Measurements from ENCODE around the gene MFSD1. TPM values are rescaled to one million over a fixed set of nuclear protein-coding genes. Genes with fewer than 3 reads are reported as not detected.

Gene MFSD1
- total and polyA plus RNA-seq, 2 of the 4 experiments (the other 2 are of a cell fraction), result 50.4 to 64.2 TPM

GRCh38 chr3:158780766-158781165 is 21.1 kb upstream of the MFSD1 start:
- TF ChIP-seq FOS (IDR thresholded peaks at IDR 0.05; ENCODE audit: low read depth, low read length) (no peak), MXI1 (IDR thresholded peaks at IDR 0.05; ENCODE audit: borderline replicate concordance, low read depth, low read length) (no peak), MAFK (IDR thresholded peaks at IDR 0.05; ENCODE audit: low read depth, low read length) (no peak), CHD1 (IDR thresholded peaks at IDR 0.05; ENCODE audit: low read depth, low read length) (no peak), RCOR1 (IDR thresholded peaks at IDR 0.05; ENCODE audit: insufficient replicate concordance, low read length) (no peak), SMC3 (IDR thresholded peaks at IDR 0.05; ENCODE audit: low read depth, low read length) (no peak), BHLHE40 (IDR thresholded peaks at IDR 0.05; ENCODE audit: low read depth, low read length) (no peak), NFE2L2 (IDR thresholded peaks at IDR 0.05; ENCODE audit: low read depth, low read length) (no peak), RAD21 (IDR thresholded peaks at IDR 0.05; ENCODE audit: low read length) (no peak), CEBPB (IDR thresholded peaks at IDR 0.05; ENCODE audit: low read depth, low read length) (no peak), MAZ (IDR thresholded peaks at IDR 0.05; ENCODE audit: borderline replicate concordance, low read depth, low read length) (no peak), POLR2A (IDR thresholded peaks at IDR 0.05; ENCODE audit: low read depth, low read length) (no peak), RFX5 (IDR thresholded peaks at IDR 0.05; ENCODE audit: low read depth, low read length) (no peak)
- TF ChIP-seq, protein P1, sequence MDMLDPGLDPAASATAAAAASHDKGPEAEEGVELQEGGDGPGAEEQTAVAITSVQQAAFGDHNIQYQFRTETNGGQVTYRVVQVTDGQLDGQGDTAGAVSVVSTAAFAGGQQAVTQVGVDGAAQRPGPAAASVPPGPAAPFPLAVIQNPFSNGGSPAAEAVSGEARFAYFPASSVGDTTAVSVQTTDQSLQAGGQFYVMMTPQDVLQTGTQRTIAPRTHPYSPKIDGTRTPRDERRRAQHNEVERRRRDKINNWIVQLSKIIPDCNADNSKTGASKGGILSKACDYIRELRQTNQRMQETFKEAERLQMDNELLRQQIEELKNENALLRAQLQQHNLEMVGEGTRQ (IDR thresholded peaks at IDR 0.05; ENCODE audit: low read depth, low read length), result no peak
- TF ChIP-seq, protein P2, sequence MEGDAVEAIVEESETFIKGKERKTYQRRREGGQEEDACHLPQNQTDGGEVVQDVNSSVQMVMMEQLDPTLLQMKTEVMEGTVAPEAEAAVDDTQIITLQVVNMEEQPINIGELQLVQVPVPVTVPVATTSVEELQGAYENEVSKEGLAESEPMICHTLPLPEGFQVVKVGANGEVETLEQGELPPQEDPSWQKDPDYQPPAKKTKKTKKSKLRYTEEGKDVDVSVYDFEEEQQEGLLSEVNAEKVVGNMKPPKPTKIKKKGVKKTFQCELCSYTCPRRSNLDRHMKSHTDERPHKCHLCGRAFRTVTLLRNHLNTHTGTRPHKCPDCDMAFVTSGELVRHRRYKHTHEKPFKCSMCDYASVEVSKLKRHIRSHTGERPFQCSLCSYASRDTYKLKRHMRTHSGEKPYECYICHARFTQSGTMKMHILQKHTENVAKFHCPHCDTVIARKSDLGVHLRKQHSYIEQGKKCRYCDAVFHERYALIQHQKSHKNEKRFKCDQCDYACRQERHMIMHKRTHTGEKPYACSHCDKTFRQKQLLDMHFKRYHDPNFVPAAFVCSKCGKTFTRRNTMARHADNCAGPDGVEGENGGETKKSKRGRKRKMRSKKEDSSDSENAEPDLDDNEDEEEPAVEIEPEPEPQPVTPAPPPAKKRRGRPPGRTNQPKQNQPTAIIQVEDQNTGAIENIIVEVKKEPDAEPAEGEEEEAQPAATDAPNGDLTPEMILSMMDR (conservative IDR thresholded peaks at IDR 0.05; ENCODE audit: low read depth, low read length), result no peak
- TF ChIP-seq, protein P3, sequence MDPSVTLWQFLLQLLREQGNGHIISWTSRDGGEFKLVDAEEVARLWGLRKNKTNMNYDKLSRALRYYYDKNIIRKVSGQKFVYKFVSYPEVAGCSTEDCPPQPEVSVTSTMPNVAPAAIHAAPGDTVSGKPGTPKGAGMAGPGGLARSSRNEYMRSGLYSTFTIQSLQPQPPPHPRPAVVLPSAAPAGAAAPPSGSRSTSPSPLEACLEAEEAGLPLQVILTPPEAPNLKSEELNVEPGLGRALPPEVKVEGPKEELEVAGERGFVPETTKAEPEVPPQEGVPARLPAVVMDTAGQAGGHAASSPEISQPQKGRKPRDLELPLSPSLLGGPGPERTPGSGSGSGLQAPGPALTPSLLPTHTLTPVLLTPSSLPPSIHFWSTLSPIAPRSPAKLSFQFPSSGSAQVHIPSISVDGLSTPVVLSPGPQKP (IDR thresholded peaks at IDR 0.05; ENCODE audit: borderline replicate concordance, low read depth, low read length), result no peak
- no peaks in the 10 kb centered on the region for H3K79me1 ChIP-seq (ENCODE audit: low read depth in 1 of 2, low read length in 2 of 2)
- no peak overlapping the region for H2AFZ ChIP-seq (replicated peaks; ENCODE audit: low read length, poor library complexity)
- H3K4me2 ChIP-seq (ENCODE audit: low read depth, low read length), result no peak overlapping the region
- H4K91ac ChIP-seq (ENCODE audit: insufficient read depth, low read depth, low read length), result no peak overlapping the region
- no peak overlapping the region for H3K14ac ChIP-seq (replicated peaks; ENCODE audit: low read depth, low read length)
- no peak overlapping the region for H2BK15ac ChIP-seq (ENCODE audit: low read depth, low read length)
- no peaks in the 10 kb centered on the region for H3K36me3 ChIP-seq (ENCODE audit: control insufficient read depth, insufficient read depth, low read length)
- H2BK20ac ChIP-seq (ENCODE audit: low read depth, low read length), result no peak overlapping the region
- H4K5ac ChIP-seq (ENCODE audit: low read depth, low read length), result no peak overlapping the region
- H3K4me3 ChIP-seq (ENCODE audit: insufficient read depth, low read depth, low read length), result no peak overlapping the region
- ChIA-PET CTCF (interaction anchor here (1.1 to 1.6 kb wide), 2 partner anchors 9 to 121 kb away, joined by 3 to 4 read pairs; no protein-coding TSS in a partner anchor), POLR2A (ENCODE audit: unreplicated experiment) (no interaction called here)
- in situ Hi-C loops (cut with MboI; ENCODE audit: low sequenced_read_pairs) (loop anchor here (25.0 kb wide), 1 partner anchor 668 kb away; the partner anchor contains the start of genes RSRC1 and SHOX2), intact Hi-C loops (cut with micrococcal nuclease) (no loop called here), dilution Hi-C loops (cut with HindIII; ENCODE audit: low sequenced_read_pairs, unreplicated experiment) (no loop called here)
- ATAC-seq (ENCODE audit: low read depth) (no peak), DNase-seq (no peak)
- H2AK9ac ChIP-seq (replicated peaks; ENCODE audit: low read depth, low read length, poor library complexity), result no peak overlapping the region
- no peak overlapping the region for H4K8ac ChIP-seq (ENCODE audit: low read depth in 2 of 2, low read length in 2 of 2)
- no peak overlapping the region for H3K56ac ChIP-seq (ENCODE audit: extremely low read depth, insufficient read depth, low read length)
- no peaks in the 10 kb centered on the region for H3K27me3 ChIP-seq (ENCODE audit: control insufficient read depth, insufficient read depth, low read length)
- H2AK5ac ChIP-seq (ENCODE audit: low read depth, low read length), result no peak overlapping the region
- no peak overlapping the region for H2BK5ac ChIP-seq (ENCODE audit: low read depth, low read length, poor library complexity, severe bottlenecking)
- H3K9ac ChIP-seq (ENCODE audit: low read depth, low read length), result no peak overlapping the region
- no peak overlapping the region for H3K4ac ChIP-seq (ENCODE audit: low read depth, low read length)
- no peak overlapping the region for H3K18ac ChIP-seq (ENCODE audit: low read depth, low read length)
- no peak overlapping the region for H3K27ac ChIP-seq (ENCODE audit: insufficient read depth, low read length)
- H3K23ac ChIP-seq (ENCODE audit: low read depth, low read length), result no peak overlapping the region
- H2BK120ac ChIP-seq (ENCODE audit: low read depth, low read length), result no peak overlapping the region
- WGBS, 2 experiments (ENCODE audit: extremely low coverage in 2 of 2, insufficient read length in 1 of 2), result no CpG with 5 or more reads among the region's 1 CpG
- peaks cover 13% of the 10 kb centered on the region for H3K4me1 ChIP-seq (ENCODE audit: control insufficient read depth, insufficient read depth, low read length)
- H3K9me3 ChIP-seq (ENCODE audit: control insufficient read depth, insufficient read depth, low read length), result no peaks in the 10 kb centered on the region
- no peaks in the 10 kb centered on the region for H3K9me1 ChIP-seq (ENCODE audit: insufficient read depth, low read length)
- no peaks in the 10 kb centered on the region for H4K20me1 ChIP-seq (ENCODE audit: insufficient read depth, low read length)
- no TSS peak for BruUV-seq (replicated peaks)

All from IMR-90 (cell line).